Caco-2 (cell line): ENCODE results near the gene RIOK2. TPM values are rescaled to one million over a fixed set of nuclear protein-coding genes. Genes with fewer than 3 reads are reported as not detected.

Experiments
- BruUV-seq: library from RNA; stranded (reverse); fragments of 400-500 nt; replicated peaks from 2 replicates; lab custom pipeline; 2021; lab: Mats Ljungman, UMichigan
- CTCF ChIA-PET: fragments of 300-600 bp; sonication (Branson Sonifier 250); formaldehyde crosslinking; loops from one replicate; lab custom pipeline; 2022; ENCODE audit warnings: antibody characterized with exemption; lab: Charles Lee
- POLR2A ChIA-PET: fragments of 300-600 bp; sonication (Branson Sonifier 250); formaldehyde crosslinking; loops from one replicate; lab custom pipeline; 2022; ENCODE audit warnings: antibody characterized with exemption; lab: Charles Lee
- DNase-seq, 2 experiments: peaks; one replicate each; pipeline versions ENCODE4 v3.0.0 to v3.0.0-alpha.2; 2020 to 2022
- H3K27me3 ChIP-seq: replicated peaks from 2 replicates; pipeline ENCODE4 v1.6.0; 2011; ENCODE audit warnings: low read length; ENCODE audit not compliant: control insufficient read depth, insufficient read depth
- H3K36me3 ChIP-seq: 2 replicates; pipeline ENCODE4 v1.5.1; 2011; ENCODE audit warnings: low read length; ENCODE audit not compliant: control insufficient read depth, insufficient read depth
- H3K4me1 ChIP-seq: fragments of 250-450 bp; sonication (Bioruptor Pico); 2 replicates; pipeline ENCODE4 v1.5.1; 2020; ENCODE audit warnings: mild to moderate bottlenecking
- H3K4me3 ChIP-seq: 2 replicates; pipeline ENCODE4 v1.5.1; 2011; ENCODE audit warnings: low read depth, mild to moderate bottlenecking, control low read depth, low read length
- H3K9me3 ChIP-seq: fragments of 250-450 bp; sonication (Bioruptor Pico); 2 replicates; pipeline ENCODE4 v1.5.1; 2020; ENCODE audit warnings: mild to moderate bottlenecking, moderate library complexity
- H3K27ac Mint-ChIP-seq: one replicate; pipeline ENCODE4 v1.8.0; 2022; ENCODE audit warnings: mixed read lengths; ENCODE audit not compliant: unreplicated experiment
- H3K27me3 Mint-ChIP-seq: one replicate; pipeline ENCODE4 v1.8.0; 2022; ENCODE audit warnings: mixed read lengths; ENCODE audit not compliant: insufficient read depth, unreplicated experiment
- H3K36me3 Mint-ChIP-seq: one replicate; pipeline ENCODE4 v1.8.0; 2022; ENCODE audit warnings: mild to moderate bottlenecking, mixed read lengths; ENCODE audit not compliant: insufficient read depth, unreplicated experiment
- H3K4me1 Mint-ChIP-seq: one replicate; pipeline ENCODE4 v1.8.0; 2022; ENCODE audit warnings: low read depth, mixed read lengths; ENCODE audit not compliant: unreplicated experiment
- H3K4me3 Mint-ChIP-seq: one replicate; pipeline ENCODE4 v1.8.0; 2022; ENCODE audit warnings: mild to moderate bottlenecking, moderate library complexity, mixed read lengths; ENCODE audit not compliant: unreplicated experiment
- H3K9me3 Mint-ChIP-seq: one replicate; pipeline ENCODE4 v1.8.0; 2022; ENCODE audit warnings: mixed read lengths; ENCODE audit not compliant: unreplicated experiment
- CTCF ChIP-seq, 2 experiments: fragments of 200-600 bp in 1 of 2; IDR thresholded peaks; 1 replicate in 1 of 2; 2 replicates in 1 of 2; pipeline versions ENCODE4 v1.5.1 to v1.8.0; 2011 to 2022; ENCODE audit warnings: antibody characterized with exemption in 1 of 2, control low read depth in 1 of 2, inconsistent platforms in 1 of 2, low read depth in 1 of 2, low read length in 1 of 2, mild to moderate bottlenecking in 1 of 2, moderate library complexity in 1 of 2; ENCODE audit not compliant: insufficient read depth in 1 of 2, severe bottlenecking in 1 of 2, unreplicated experiment in 1 of 2
- intact Hi-C: fragments of 100-400 bp; cut with micrococcal nuclease; formaldehyde crosslinking; loops from one replicate; pipeline ENCODE4 v1.10.0; 2022; ENCODE audit not compliant: unreplicated experiment
- total RNA-seq: library from RNA; stranded (reverse); gene quantifications from 2 replicates; pipeline ENCODE4 v1.2.3, GENCODE V29; 2022

The RIOK2 gene
- total RNA-seq, 1 experiment from 2014 or later: 36.3 TPM

- DNase-seq: no peak
- Histone ChIP-seq H3K36me3 (no peaks in the 10 kb centered on the region), H3K27me3 (no peaks in the 10 kb centered on the region), H3K4me1 (0 out of 2 replicates have a peak, but pooled peaks cover 5% of the 10 kb centered on the region), H3K4me3 (no peak overlapping the region), H3K9me3 (no peaks in the 10 kb centered on the region)
- POLR2A ChIA-PET: no interaction called here
- CTCF ChIA-PET: no interaction called here
- intact Hi-C loops: no loop called here
- TF ChIP-seq CTCF (IDR thresholded peaks at IDR 0.05; ENCODE audit: insufficient read depth in 1 of 2, low read depth in 1 of 2, low read length in 1 of 2, severe bottlenecking in 1 of 2, unreplicated experiment in 1 of 2): no peak
- no TSS peak for BruUV-seq
- no peaks in the 10 kb centered on the region for H3K9me3 Mint-ChIP-seq
- H3K27ac Mint-ChIP-seq: no peak overlapping the region
- H3K4me3 Mint-ChIP-seq: no peak overlapping the region
- peaks cover 6% of the 10 kb centered on the region for H3K4me1 Mint-ChIP-seq
- H3K27me3 Mint-ChIP-seq: no peaks in the 10 kb centered on the region
- no peaks in the 10 kb centered on the region for H3K36me3 Mint-ChIP-seq
These were observed 55.3 kb downstream of the RIOK2 start for GRCh38 chr5:97127727-97128126.

GRCh38 chr5:97125125-97125683, 57.8 kb downstream of the RIOK2 start:
- CTCF ChIA-PET: no interaction called here
- H3K4me1 Mint-ChIP-seq: no peaks in the 10 kb centered on the region
- no peaks in the 10 kb centered on the region for H3K27me3 ChIP-seq
- TF ChIP-seq CTCF (IDR thresholded peaks at IDR 0.05; ENCODE audit: insufficient read depth in 1 of 2, low read depth in 1 of 2, low read length in 1 of 2, severe bottlenecking in 1 of 2, unreplicated experiment in 1 of 2): no peak
- no peak for DNase-seq
- POLR2A ChIA-PET: no interaction called here
- no peak overlapping the region for H3K27ac Mint-ChIP-seq
- H3K4me3 Mint-ChIP-seq: no peak overlapping the region
- H3K4me1 ChIP-seq: 0 out of 2 replicates have a peak, but pooled peaks cover 5% of the 10 kb centered on the region
- no peaks in the 10 kb centered on the region for H3K36me3 Mint-ChIP-seq
- intact Hi-C loops: no loop called here
- H3K4me3 ChIP-seq: no peak overlapping the region
- no peaks in the 10 kb centered on the region for H3K36me3 ChIP-seq
- H3K27me3 Mint-ChIP-seq: no peaks in the 10 kb centered on the region
- no TSS peak for BruUV-seq
- no peaks in the 10 kb centered on the region for H3K9me3 ChIP-seq
- no peaks in the 10 kb centered on the region for H3K9me3 Mint-ChIP-seq

- no peak overlapping the region for H3K4me3 ChIP-seq
- H3K4me1 ChIP-seq: 0 out of 2 replicates have a peak, but pooled peaks cover 5% of the 10 kb centered on the region
- H3K9me3 ChIP-seq: no peaks in the 10 kb centered on the region
- Mint-ChIP-seq H3K36me3 (no peaks in the 10 kb centered on the region), H3K27ac (no peak overlapping the region), H3K27me3 (no peaks in the 10 kb centered on the region), H3K4me3 (no peak overlapping the region), H3K4me1 (no peaks in the 10 kb centered on the region), H3K9me3 (no peaks in the 10 kb centered on the region)
- no peak for TF ChIP-seq CTCF (IDR thresholded peaks at IDR 0.05; ENCODE audit: insufficient read depth in 1 of 2, low read depth in 1 of 2, low read length in 1 of 2, severe bottlenecking in 1 of 2, unreplicated experiment in 1 of 2)
- ChIA-PET CTCF (no interaction called here), POLR2A (no interaction called here)
- H3K27me3 ChIP-seq: no peaks in the 10 kb centered on the region
- BruUV-seq: no TSS peak
- intact Hi-C loops: no loop called here
- no peaks in the 10 kb centered on the region for H3K36me3 ChIP-seq
- no peak for DNase-seq
These were observed 58.7 kb downstream of the RIOK2 start for GRCh38 chr5:97124335-97124734.
